ENCODE results near the gene CYP11A1. TPM values are rescaled to one million over a fixed set of nuclear protein-coding genes. Genes with fewer than 3 reads are reported as not detected.
"Not testable (repeated sequence)": the region's sequence is repeated elsewhere in the genome, so short reads cannot be mapped to it uniquely, and the experiment has no call there.

The CYP11A1 gene
- total RNA-seq, 6 donors from 2014 or later: 0.91 to 8.4 (median 1.1) TPM; not detected in 1

DNA sequence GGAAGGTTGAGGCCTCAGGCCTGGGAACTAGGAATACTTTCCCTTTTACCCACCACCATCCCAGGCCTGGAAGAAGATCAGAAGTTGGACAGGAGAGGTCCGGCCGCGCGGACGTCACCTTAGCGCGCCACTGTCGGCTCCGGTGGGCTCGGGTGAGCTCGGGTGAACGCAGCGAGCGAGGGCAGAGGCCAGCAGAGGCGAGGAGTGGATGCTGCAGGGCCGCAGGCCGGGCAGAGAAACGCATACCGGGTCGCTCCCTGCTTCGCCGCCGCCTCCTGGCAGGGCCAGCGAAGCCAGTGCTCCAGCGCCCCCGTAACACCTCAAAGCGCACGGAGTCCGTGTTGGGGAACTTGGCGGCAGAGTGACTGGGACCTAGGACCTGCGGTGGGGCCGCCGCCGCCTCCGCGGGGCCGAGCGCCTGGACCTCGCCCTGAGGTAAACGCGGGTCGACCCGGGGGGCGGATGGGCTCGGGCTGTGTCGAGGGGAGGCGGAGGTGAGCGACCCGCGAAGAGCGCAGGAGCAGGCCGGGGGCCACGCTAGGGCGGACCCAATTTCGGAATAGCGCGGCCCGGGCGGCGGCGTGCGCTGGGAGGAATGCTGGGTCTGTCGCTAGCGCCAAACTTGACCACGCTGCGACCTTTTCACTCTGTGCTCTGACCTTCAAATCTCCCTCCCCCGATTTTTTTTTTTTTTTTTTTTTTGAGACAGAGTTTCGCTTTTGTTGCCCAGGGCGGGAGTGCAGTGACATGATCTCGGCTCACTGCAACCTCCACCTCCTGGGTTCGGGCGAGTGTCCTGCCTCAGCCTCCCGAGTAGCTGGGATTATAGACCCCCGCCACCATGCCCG is 1.6 kb downstream of the CYP11A1 start:
- peaks cover 0 to 17% (median 11%) of the 10 kb centered on the region in 4 donors for H3K4me1 ChIP-seq
- DNase-seq (peak; percentile 56 to 91), ATAC-seq (ENCODE audit: low FRiP score in 2 of 2) (peak; percentile 81 to 92)
- WGBS, 2 donors: 6 to 7% methylated on average over 43 to 45 of the region's 75 CpGs
- H3K4me3 ChIP-seq: peak overlapping the region; percentile 17 to 69 (median 56)
- no peaks in the 10 kb centered on the region for H3K27me3 ChIP-seq
- H3K9me3 ChIP-seq: no peaks in the 10 kb centered on the region
- TF ChIP-seq, protein P1, sequence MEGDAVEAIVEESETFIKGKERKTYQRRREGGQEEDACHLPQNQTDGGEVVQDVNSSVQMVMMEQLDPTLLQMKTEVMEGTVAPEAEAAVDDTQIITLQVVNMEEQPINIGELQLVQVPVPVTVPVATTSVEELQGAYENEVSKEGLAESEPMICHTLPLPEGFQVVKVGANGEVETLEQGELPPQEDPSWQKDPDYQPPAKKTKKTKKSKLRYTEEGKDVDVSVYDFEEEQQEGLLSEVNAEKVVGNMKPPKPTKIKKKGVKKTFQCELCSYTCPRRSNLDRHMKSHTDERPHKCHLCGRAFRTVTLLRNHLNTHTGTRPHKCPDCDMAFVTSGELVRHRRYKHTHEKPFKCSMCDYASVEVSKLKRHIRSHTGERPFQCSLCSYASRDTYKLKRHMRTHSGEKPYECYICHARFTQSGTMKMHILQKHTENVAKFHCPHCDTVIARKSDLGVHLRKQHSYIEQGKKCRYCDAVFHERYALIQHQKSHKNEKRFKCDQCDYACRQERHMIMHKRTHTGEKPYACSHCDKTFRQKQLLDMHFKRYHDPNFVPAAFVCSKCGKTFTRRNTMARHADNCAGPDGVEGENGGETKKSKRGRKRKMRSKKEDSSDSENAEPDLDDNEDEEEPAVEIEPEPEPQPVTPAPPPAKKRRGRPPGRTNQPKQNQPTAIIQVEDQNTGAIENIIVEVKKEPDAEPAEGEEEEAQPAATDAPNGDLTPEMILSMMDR (IDR thresholded peaks at IDR 0.05): no peak
- TF ChIP-seq POLR2A (IDR thresholded peaks at IDR 0.05): peak in 1 of 4 donors; percentile 52
- no peaks in the 10 kb centered on the region for H3K36me3 ChIP-seq
- peak overlapping the region in 3 of 4 donors; percentile 2 to 62 (median 61) for H3K27ac ChIP-seq

DNA sequence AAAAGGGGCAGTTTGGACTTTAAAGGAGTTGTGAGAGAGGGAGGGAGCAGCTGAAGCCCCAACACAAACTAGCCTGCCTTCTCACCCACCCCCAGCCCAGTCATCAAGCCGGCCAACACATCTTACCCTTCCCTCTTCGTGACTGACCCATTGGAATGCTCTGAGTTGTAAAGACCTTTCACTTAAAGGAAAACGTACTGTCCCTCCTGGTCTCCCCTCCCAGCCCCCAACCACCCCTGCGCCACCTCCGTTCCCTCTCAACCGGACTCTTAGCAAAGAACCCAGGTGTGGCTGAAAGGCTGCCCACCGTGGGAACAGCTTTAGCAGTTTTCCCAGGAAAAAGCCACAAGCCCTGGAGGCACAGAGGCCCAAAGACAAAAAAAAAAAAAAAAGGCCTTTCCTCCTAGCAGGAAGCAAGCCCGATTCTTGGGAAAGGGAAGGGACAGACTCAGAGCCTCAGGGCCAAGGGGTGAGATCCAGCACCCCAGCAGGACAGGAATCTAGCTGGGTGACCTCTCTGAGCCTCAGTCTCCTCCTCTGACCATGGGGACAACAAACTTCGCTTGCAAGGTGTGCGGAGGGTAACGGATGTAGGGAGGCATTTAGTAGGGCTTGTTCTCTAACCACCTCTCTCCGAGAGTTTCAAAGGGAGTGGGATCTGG is 2.4 kb downstream of the CYP11A1 start:
- peak overlapping the region in 1 of 4 donors; percentile 2 for H3K27ac ChIP-seq
- peak overlapping the region in 3 of 4 donors; percentile 55 to 69 (median 57) for H3K4me3 ChIP-seq

DNA sequence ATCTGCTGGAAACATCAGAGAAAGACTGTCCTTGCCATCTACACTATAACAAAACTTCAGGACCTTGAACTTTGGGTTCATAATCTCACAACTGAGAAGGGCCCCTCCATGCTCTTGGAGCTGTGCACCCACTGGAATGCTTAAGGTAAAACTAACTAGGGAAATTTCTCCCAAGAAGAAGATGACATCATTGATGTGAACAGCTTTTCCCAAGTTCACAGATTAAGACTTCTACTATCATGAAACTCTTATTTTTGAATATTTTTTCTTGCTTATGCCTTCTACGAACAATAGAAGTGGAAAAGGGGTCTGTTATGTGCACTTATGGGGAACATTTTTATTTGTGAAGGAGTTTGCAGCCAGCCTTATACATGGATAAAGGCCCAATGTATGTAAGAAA is 5.0 kb downstream of the CYP11A1 start:
- no peaks in the 10 kb centered on the region for H3K27me3 ChIP-seq
- WGBS, 2 donors: 86 to 88% methylated on average over 1 of the region's 1 CpG
- ATAC-seq (ENCODE audit: low FRiP score in 2 of 2) (no peak), DNase-seq (no peak)
- no peak overlapping the region for H3K4me3 ChIP-seq
- no peak overlapping the region for H3K27ac ChIP-seq
- no peak for TF ChIP-seq POLR2A (IDR thresholded peaks at IDR 0.05)
- TF ChIP-seq, protein P1 (IDR thresholded peaks at IDR 0.05): no peak
- no peak for TF ChIP-seq POLR2AphosphoS5 (IDR thresholded peaks at IDR 0.05)
- TF ChIP-seq EP300 (IDR thresholded peaks at IDR 0.05): no peak
- peaks cover 0 to 17% (median 11%) of the 10 kb centered on the region in 4 donors for H3K4me1 ChIP-seq
- no peaks in the 10 kb centered on the region for H3K9me3 ChIP-seq
- no peaks in the 10 kb centered on the region for H3K36me3 ChIP-seq

More for the DNA sequence above, 2.4 kb downstream of the CYP11A1 start:
- no peaks in the 10 kb centered on the region for H3K36me3 ChIP-seq
- ATAC-seq (ENCODE audit: low FRiP score in 2 of 2): no peak
- peaks cover 0 to 17% (median 11%) of the 10 kb centered on the region in 4 donors for H3K4me1 ChIP-seq
- TF ChIP-seq POLR2AphosphoS5 (IDR thresholded peaks at IDR 0.05): no peak
- TF ChIP-seq, protein P1 (IDR thresholded peaks at IDR 0.05): no peak
- no peak for TF ChIP-seq EP300 (IDR thresholded peaks at IDR 0.05)
- no peak for TF ChIP-seq POLR2A (IDR thresholded peaks at IDR 0.05)
- no peak for DNase-seq
- no peaks in the 10 kb centered on the region for H3K9me3 ChIP-seq
- no peaks in the 10 kb centered on the region for H3K27me3 ChIP-seq
- WGBS, 2 donors: 84 to 91% methylated on average over 12 of the region's 12 CpGs

DNA sequence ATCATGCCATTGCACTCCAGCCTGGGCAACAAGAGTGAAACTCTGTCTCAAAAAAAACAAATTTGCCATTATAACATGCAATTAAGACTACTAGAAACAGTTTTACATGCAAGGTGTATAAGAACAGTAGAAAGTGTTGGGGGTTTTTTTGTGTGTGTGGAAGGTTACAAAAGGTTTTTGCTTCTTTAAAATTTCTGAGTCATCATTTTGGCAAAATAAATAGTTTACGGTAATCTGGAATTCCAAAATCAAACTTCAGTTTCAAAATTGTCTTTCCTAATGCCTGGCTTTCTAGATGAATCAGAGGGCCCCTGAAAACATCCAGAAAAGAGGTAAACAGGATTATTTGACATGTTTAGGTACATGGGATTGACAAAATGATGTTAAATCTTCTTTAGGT is 6.6 kb downstream of the CYP11A1 start:
- H3K9me3 ChIP-seq; H3K4me3 ChIP-seq; H3K36me3 ChIP-seq; DNase-seq; ATAC-seq (ENCODE audit: low FRiP score in 2 of 2); H3K4me1 ChIP-seq; H3K27ac ChIP-seq; H3K27me3 ChIP-seq: not testable (repeated sequence)
- 65 to 74% methylated on average over 1 of the region's 1 CpG for WGBS, 2 donors

DNA sequence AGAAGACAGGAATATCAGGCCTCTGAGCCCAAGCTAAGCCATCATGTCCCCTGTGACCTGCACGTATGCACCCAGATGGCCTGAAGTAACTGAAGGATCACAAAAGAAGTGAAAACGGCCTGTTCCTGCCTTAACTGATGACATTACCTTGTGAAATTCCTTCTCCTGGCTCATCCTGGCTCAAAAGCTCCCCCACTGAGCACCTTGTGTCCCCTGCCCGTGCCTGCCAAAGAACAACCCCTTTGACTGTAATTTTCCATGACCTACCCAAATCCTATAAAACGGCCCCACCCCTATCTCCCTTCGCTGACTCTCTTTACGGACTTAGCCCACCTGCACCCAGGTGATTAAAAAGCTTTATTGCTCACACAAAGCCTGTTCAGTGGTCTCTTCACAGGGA is 8.1 kb downstream of the CYP11A1 start:
- not testable (repeated sequence) for DNase-seq; H3K27ac ChIP-seq; H3K4me3 ChIP-seq; ATAC-seq (ENCODE audit: low FRiP score in 2 of 2); H3K4me1 ChIP-seq; H3K36me3 ChIP-seq; H3K9me3 ChIP-seq; H3K27me3 ChIP-seq
- WGBS, 2 donors: 77 to 82% methylated on average over 6 of the region's 6 CpGs

DNA sequence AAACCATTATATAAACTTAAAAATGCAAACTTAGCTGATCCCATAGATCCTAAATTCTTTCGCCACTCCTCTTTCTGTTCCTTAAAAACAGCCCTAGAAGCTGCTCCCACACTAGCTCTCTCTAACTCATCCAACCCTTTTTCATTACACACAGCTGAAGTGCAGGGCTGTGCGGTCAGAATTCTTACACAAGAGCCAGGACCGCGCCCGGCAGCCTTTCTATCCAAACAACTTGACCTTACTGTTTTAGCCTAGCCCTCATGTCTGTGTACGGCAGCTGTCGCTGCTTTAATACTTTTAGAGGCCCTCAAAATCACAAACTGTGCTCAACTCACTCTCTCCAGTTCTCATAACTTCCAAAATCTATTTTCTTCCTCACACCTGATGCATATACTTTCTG is 9.9 kb downstream of the CYP11A1 start:
- not testable (repeated sequence) for ATAC-seq (ENCODE audit: low FRiP score in 2 of 2); H3K27me3 ChIP-seq; H3K4me3 ChIP-seq; H3K9me3 ChIP-seq; H3K4me1 ChIP-seq; H3K36me3 ChIP-seq
- H3K27ac ChIP-seq: peak overlapping the region in 2 of 4 donors; percentile 43 to 52
- WGBS, 2 donors: 66 to 73% methylated on average over 7 of the region's 7 CpGs
- peak in 1 of 2 donors; percentile 75 for DNase-seq

DNA sequence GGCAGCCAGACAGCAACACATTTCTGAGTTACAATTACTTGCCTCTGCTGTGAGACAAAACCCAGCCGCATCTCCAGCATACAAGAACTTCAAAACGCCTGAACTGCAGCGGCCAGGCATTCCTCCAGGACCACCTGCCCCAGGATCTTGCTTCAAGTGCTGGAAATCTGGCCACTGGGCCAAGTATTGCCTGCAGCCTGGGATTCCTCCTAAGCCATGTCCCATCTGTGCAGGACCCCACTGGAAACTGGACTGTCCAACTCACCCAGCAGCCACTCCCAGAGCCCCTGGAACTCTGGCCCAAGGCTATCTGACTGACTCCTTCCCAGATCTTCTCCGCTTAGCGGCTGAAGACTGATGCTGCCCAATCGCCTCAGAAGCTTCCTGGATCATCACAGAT is 11.4 kb downstream of the CYP11A1 start:
- not testable (repeated sequence) for H3K27ac ChIP-seq; H3K4me3 ChIP-seq; H3K9me3 ChIP-seq; H3K4me1 ChIP-seq; DNase-seq; H3K27me3 ChIP-seq; ATAC-seq (ENCODE audit: low FRiP score in 2 of 2); H3K36me3 ChIP-seq
- WGBS, 2 donors: 85 to 91% methylated on average over 6 of the region's 6 CpGs

DNA sequence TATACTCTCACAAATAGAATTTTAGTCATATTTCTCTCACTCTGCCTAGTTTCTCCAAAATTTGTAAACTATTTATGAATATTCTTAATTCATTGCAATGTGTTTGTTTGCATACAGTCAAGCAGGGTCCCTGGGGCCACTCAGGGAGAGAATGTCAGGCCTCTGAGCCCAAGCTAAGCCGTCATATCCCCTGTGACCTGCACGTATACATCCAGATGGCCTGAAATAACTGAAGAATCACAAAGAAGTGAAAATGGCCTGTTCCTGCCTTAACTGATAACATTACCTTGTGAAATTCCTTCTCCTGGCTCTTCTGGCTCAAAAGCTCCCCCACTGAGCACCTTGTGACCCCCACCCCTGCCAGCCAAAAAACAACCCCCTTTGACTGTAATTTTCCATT is 13.5 kb downstream of the CYP11A1 start:
- H3K4me1 ChIP-seq; H3K9me3 ChIP-seq; H3K27me3 ChIP-seq; H3K36me3 ChIP-seq; H3K4me3 ChIP-seq; ATAC-seq (ENCODE audit: low FRiP score in 2 of 2); H3K27ac ChIP-seq; DNase-seq: not testable (repeated sequence)
- 73 to 82% methylated on average over 2 of the region's 2 CpGs for WGBS, 2 donors

All from upper lobe of left lung (tissue), 6 donors.